B cell (primary cell): ENCODE results near the gene RCHY1. TPM values are rescaled to one million over a fixed set of nuclear protein-coding genes. Genes with fewer than 3 reads are reported as not detected.
A peak's percentile ranks its signal among the peaks of the same experiment; 100 is the strongest.

ENCODE experiments used
- ATAC-seq: fragments of 200-7000 bp; cut with Tn5 transposase; one replicate; pipeline ENCODE4 v1.10.0; 2021; ENCODE audit warnings: low read depth, mild to moderate bottlenecking, moderate number of reproducible peaks, moderate library complexity
- CTCF ChIA-PET: fragments of 350-600 bp; sonication (Branson Sonifier 250); formaldehyde crosslinking; loops from one replicate; lab custom pipeline; 2021; ENCODE audit warnings: antibody characterized with exemption, inconsistent platforms; lab: Charles Lee
- POLR2A ChIA-PET: fragments of 350-600 bp; sonication (Branson Sonifier 250); formaldehyde crosslinking; loops from one replicate; lab custom pipeline; 2021; ENCODE audit warnings: antibody characterized with exemption; lab: Charles Lee
- DNase-seq: peaks from one replicate; pipeline ENCODE4 v3.0.0; 2013
- H2AFZ ChIP-seq: 2 replicates; pipeline ENCODE4 v1.6.1; 2012; ENCODE audit warnings: mild to moderate bottlenecking, low read depth, low read length; ENCODE audit not compliant: insufficient read depth, poor library complexity, severe bottlenecking
- H3K27ac ChIP-seq, 2 donors: 1 replicate in 1 of 2; 2 replicates in 1 of 2; pipeline ENCODE4 v1.5.1; 2012 to 2013; ENCODE audit warnings: low read length in 2 of 2, mild to moderate bottlenecking in 2 of 2, moderate library complexity in 1 of 2
- H3K27me3 ChIP-seq, 4 experiments: fragments of 200-600 bp in 1 of 4; sonication (generic) in 1 of 4; replicated peaks in 1 of 4; 1 replicate in 2 of 4; 2 replicates in 2 of 4; pipeline versions ENCODE4 v1.6.1 to v1.7.0; 2013 to 2016; ENCODE audit warnings: low read length in 3 of 4, mild to moderate bottlenecking in 2 of 4, mixed read lengths in 1 of 4, moderate library complexity in 1 of 4; ENCODE audit not compliant: insufficient read depth in 4 of 4, control insufficient read depth in 3 of 4; ENCODE audit errors: control extremely low read depth in 1 of 4
- H3K36me3 ChIP-seq, 2 experiments: replicated peaks in 1 of 2; 1 replicate in 1 of 2; 2 replicates in 1 of 2; pipeline versions ENCODE4 v1.6.1 to v1.7.1; 2013; ENCODE audit warnings: low read length in 1 of 2; ENCODE audit not compliant: insufficient read depth in 2 of 2, control insufficient read depth in 1 of 2; ENCODE audit errors: control extremely low read depth in 1 of 2, extremely low read depth in 1 of 2
- H3K4me1 ChIP-seq, 2 donors: fragments of 200-600 bp in 1 of 2; sonication (generic) in 1 of 2; 1 replicate in 1 of 2; 2 replicates in 1 of 2; pipeline versions ENCODE4 v1.5.1 to v1.6.1; 2013 to 2017; ENCODE audit warnings: low read length in 2 of 2; ENCODE audit not compliant: control insufficient read depth in 2 of 2, insufficient read depth in 2 of 2
- H3K4me2 ChIP-seq: replicated peaks from 2 replicates; pipeline ENCODE3; 2012; ENCODE audit warnings: mild to moderate bottlenecking, low read depth, low read length; ENCODE audit not compliant: poor library complexity, severe bottlenecking
- H3K4me3 ChIP-seq, 5 experiments: fragments of 200-600 bp in 1 of 5; sonication (generic) in 1 of 5; 1 replicate in 3 of 5; 2 replicates in 2 of 5; pipeline versions ENCODE4 v1.5.1 to v1.7.0; 2011 to 2016; ENCODE audit warnings: low read length in 4 of 5, mild to moderate bottlenecking in 4 of 5, low read depth in 2 of 5, control low read depth in 1 of 5, moderate library complexity in 1 of 5; ENCODE audit not compliant: insufficient read depth in 1 of 5; ENCODE audit errors: control extremely low read depth in 1 of 5, extremely low read depth in 1 of 5
- H3K79me2 ChIP-seq: fragments of 200-600 bp; sonication (generic); one replicate; pipeline ENCODE4 v1.6.0; 2016; ENCODE audit warnings: low read length; ENCODE audit not compliant: control insufficient read depth, insufficient read depth
- H3K9ac ChIP-seq: fragments of 200-600 bp; sonication (generic); 2 replicates; pipeline ENCODE4 v1.6.1; 2017; ENCODE audit warnings: mild to moderate bottlenecking, low read length, moderate library complexity
- H3K9me3 ChIP-seq, 3 donors: one replicate each; pipeline versions ENCODE4 v1.6.1 to v1.7.1; 2013; ENCODE audit warnings: low read length in 2 of 3; ENCODE audit not compliant: control insufficient read depth in 2 of 3, insufficient read depth in 1 of 3; ENCODE audit errors: control extremely low read depth in 1 of 3
- H4K20me1 ChIP-seq: 2 replicates; pipeline ENCODE4 v1.6.0; 2012; ENCODE audit warnings: mild to moderate bottlenecking, low read length; ENCODE audit not compliant: insufficient read depth, control insufficient read depth, poor library complexity, severe bottlenecking
- H3K27ac Mint-ChIP-seq: one replicate; pipeline ENCODE4 v1.8.0; 2021; ENCODE audit warnings: mixed read lengths
- H3K27me3 Mint-ChIP-seq: one replicate; pipeline ENCODE4 v1.8.0; 2021; ENCODE audit warnings: mixed read lengths
- H3K4me1 Mint-ChIP-seq: one replicate; pipeline ENCODE4 v1.8.0; 2021; ENCODE audit warnings: mixed read lengths
- H3K4me3 Mint-ChIP-seq: one replicate; pipeline ENCODE4 v1.8.0; 2021; ENCODE audit warnings: mixed read lengths
- H3K9me3 Mint-ChIP-seq: one replicate; pipeline ENCODE4 v1.8.0; 2022; ENCODE audit warnings: mixed read lengths; ENCODE audit not compliant: insufficient read depth
- CTCF ChIP-seq: fragments of 200-600 bp; IDR thresholded peaks from one replicate; pipeline ENCODE4 v1.8.0; 2022; ENCODE audit warnings: antibody characterized with exemption, mild to moderate bottlenecking
- EZH2 ChIP-seq: IDR thresholded peaks from 2 replicates; pipeline ENCODE4 v1.6.1; 2012; ENCODE audit warnings: borderline replicate concordance, low read depth, mild to moderate bottlenecking, moderate library complexity, low read length; ENCODE audit not compliant: insufficient read depth, poor library complexity, severe bottlenecking
- WGBS: methylation state at CpG from one replicate; pipeline ENCODE4 v1.1.5; 2013; ENCODE audit warnings: missing lambda C conversion rate; ENCODE audit not compliant: insufficient coverage; 5-methylcytosine and 5-hydroxymethylcytosine counted together
- intact Hi-C: fragments of 100-400 bp; cut with micrococcal nuclease; formaldehyde crosslinking; loops from one replicate; pipeline ENCODE4 v1.10.0; 2022
- polyA plus RNA-seq: library from polyadenylated mRNA; depleted of rRNA; stranded (reverse); fragments of >200 nt; gene quantifications from 2 replicates; pipeline ENCODE4 v1.2.3, GENCODE V29; 2012
- total RNA-seq, 2 donors: library from RNA; stranded (reverse); fragments of 120-200 nt in 1 of 2; gene quantifications; 1 replicate in 1 of 2; 2 replicates in 1 of 2; pipeline versions ENCODE4 v1.2.3 to v1.2.4, GENCODE V29; 2013 to 2022

RCHY1 gene
- total and polyA plus RNA-seq, 2 donors (not counting 1 experiment from before 2014, with no cell fraction given): 19.8 to 33.3 TPM

GRCh38 chr4:75555294-75556164 is 41.3 kb upstream of the RCHY1 start, which contains the start of gene ODAPH:
TSS of gene ODAPH (plus strand) at chr4:75556066. CDS start at chr4:75556083, 17 bp downstream.
- Histone ChIP-seq H3K36me3 (no peaks in the 10 kb centered on the region), H4K20me1 (no peaks in the 10 kb centered on the region), H3K9ac (no peak within 1 kb of the TSS), H3K4me3 (no peak within 1 kb of the TSS), H3K9me3 (no peaks in the 10 kb centered on the region), H3K27ac (no peak within 1 kb of the TSS), H2AFZ (peak within 1 kb of the TSS; percentile 26), H3K4me1 (peaks cover 0 to 4% of the 10 kb centered on the region in 2 donors), H3K27me3 (no peaks in the 10 kb centered on the region), H3K4me2 (peak within 1 kb of the TSS; percentile 27), H3K79me2 (no peaks in the 10 kb centered on the region)
- no peaks in the 10 kb centered on the region for H3K9me3 Mint-ChIP-seq
- H3K27ac Mint-ChIP-seq: no peak within 1 kb of the TSS
- H3K27me3 Mint-ChIP-seq: peaks cover 23% of the 10 kb centered on the region
- intact Hi-C loops: no loop called here
- DNase-seq: peak; percentile 22
- peak; percentile 94 for ATAC-seq
- peak within 1 kb of the TSS; percentile 2 for H3K4me3 Mint-ChIP-seq
- WGBS: 56% methylated on average over 1 of the region's 9 CpGs
- POLR2A ChIA-PET: no interaction called here
- CTCF ChIA-PET: interaction anchor here (0.9 to 1.0 kb wide), 2 partner anchors 15 to 681 kb away, joined by 3 read pairs; no protein-coding TSS in a partner anchor
- TF ChIP-seq CTCF (no peak), EZH2 (no peak)
- peaks cover 13% of the 10 kb centered on the region for H3K4me1 Mint-ChIP-seq

GRCh38 chr4:75552452-75552851 is 38.2 kb upstream of the RCHY1 start:
- no peak overlapping the region for H3K4me3 Mint-ChIP-seq
- TF ChIP-seq CTCF: no peak
- no peak for TF ChIP-seq EZH2
- peaks cover 0 to 4% of the 10 kb centered on the region in 2 donors for H3K4me1 ChIP-seq
- no peaks in the 10 kb centered on the region for H3K79me2 ChIP-seq
- peaks cover 11% of the 10 kb centered on the region for H3K4me1 Mint-ChIP-seq
- H3K27ac Mint-ChIP-seq: no peak overlapping the region
- H4K20me1 ChIP-seq: no peaks in the 10 kb centered on the region
- CTCF ChIA-PET: no interaction called here
- no peaks in the 10 kb centered on the region for H3K9me3 Mint-ChIP-seq
- no peak overlapping the region for H3K9ac ChIP-seq
- no peak overlapping the region for H3K27ac ChIP-seq
- no peak overlapping the region for H3K4me2 ChIP-seq
- intact Hi-C loops: no loop called here
- no peaks in the 10 kb centered on the region for H3K9me3 ChIP-seq
- H3K4me3 ChIP-seq: no peak overlapping the region
- H3K27me3 ChIP-seq: no peaks in the 10 kb centered on the region
- no peaks in the 10 kb centered on the region for H3K36me3 ChIP-seq
- ATAC-seq (no peak), DNase-seq (no peak)
- H3K27me3 Mint-ChIP-seq: peaks cover 6% of the 10 kb centered on the region
- no peak overlapping the region for H2AFZ ChIP-seq
- POLR2A ChIA-PET: no interaction called here
